Activated CD4-positive, alpha-beta T cell treated with anti-CD3 and anti-CD28 coated beads, Interleukin-2, amount 10 ng/mL, durations not matched to agents 24 days and 14 days (primary cell): ENCODE results near the gene PCDH9. TPM values are rescaled to one million over a fixed set of nuclear protein-coding genes. Genes with fewer than 3 reads are reported as not detected.

Source experiments
- DNase-seq: peaks from one replicate; pipeline ENCODE4 v3.0.0; 2022
- H3K27ac Mint-ChIP-seq: one replicate; pipeline ENCODE4 v1.8.0; 2022; ENCODE audit warnings: mild to moderate bottlenecking, mixed read lengths
- H3K27me3 Mint-ChIP-seq: one replicate; pipeline ENCODE4 v1.8.0; 2022; ENCODE audit warnings: mixed read lengths
- H3K36me3 Mint-ChIP-seq: one replicate; pipeline ENCODE4 v1.8.0; 2022; ENCODE audit warnings: low read depth, mild to moderate bottlenecking, mixed read lengths
- H3K4me1 Mint-ChIP-seq: one replicate; pipeline ENCODE4 v1.8.0; 2021; ENCODE audit warnings: mixed read lengths
- H3K4me3 Mint-ChIP-seq: one replicate; pipeline ENCODE4 v1.8.0; 2022; ENCODE audit warnings: mild to moderate bottlenecking, moderate library complexity, mixed read lengths
- H3K9me3 Mint-ChIP-seq: one replicate; pipeline ENCODE4 v1.8.0; 2021; ENCODE audit warnings: mixed read lengths
- intact Hi-C: fragments of 100-400 bp; cut with micrococcal nuclease; formaldehyde crosslinking; loops from one replicate; pipeline ENCODE4 v1.15.1; 2023
- total RNA-seq: library from RNA; stranded (reverse); gene quantifications from 2 replicates; pipeline ENCODE4 v1.2.3, GENCODE V29; 2022

The PCDH9 gene
- total RNA-seq, 1 donor from 2014 or later = 0.09 TPM

DNA sequence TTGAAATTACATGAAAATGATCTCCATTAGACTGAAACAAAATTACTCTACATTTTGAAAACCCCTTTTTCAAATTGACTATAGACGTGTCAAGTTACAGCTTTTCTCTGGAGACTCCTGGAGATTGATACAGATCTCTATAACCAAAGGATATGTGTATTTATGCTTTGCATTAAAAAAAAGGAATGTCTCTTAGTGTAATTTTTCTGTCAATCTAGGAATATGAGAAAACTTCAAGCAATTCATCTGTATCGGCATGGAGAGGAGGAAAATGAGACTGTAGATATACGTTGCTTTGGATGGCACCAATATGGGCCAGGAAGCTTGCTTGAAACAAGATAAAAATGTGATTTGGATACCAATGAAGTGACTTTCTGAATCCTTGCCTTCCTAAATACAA lies 286.6 kb downstream of the PCDH9 start:
- Mint-ChIP-seq H3K27me3 (no peaks in the 10 kb centered on the region), H3K4me3 (no peak overlapping the region), H3K9me3 (no peaks in the 10 kb centered on the region), H3K4me1 (no peaks in the 10 kb centered on the region), H3K36me3 (no peaks in the 10 kb centered on the region), H3K27ac (no peak overlapping the region)
- intact Hi-C loops = no loop called here
- DNase-seq = no peak

DNA sequence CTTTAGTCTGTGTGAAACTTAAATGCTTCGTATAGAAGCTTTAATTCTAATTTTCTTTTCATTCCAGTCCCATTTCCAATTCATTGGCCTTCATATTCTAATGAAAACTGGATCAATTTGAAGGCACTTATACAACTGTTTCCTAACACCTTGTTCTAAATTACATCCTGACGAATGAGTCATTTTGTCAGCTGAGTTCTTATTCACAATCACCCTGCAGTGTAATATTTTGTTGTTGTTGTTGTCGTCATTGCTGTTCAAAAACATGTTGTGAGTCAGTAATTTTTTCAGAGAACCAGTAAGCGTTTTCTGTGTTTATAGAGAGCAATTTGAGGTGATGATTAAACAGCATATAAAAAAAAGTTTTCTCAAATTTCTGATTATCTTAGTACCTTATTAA lies 290.0 kb downstream of the PCDH9 start:
- DNase-seq = no peak
- no peaks in the 10 kb centered on the region for H3K9me3 Mint-ChIP-seq
- H3K27me3 Mint-ChIP-seq = no peaks in the 10 kb centered on the region
- no peak overlapping the region for H3K4me3 Mint-ChIP-seq
- H3K36me3 Mint-ChIP-seq = no peaks in the 10 kb centered on the region
- H3K4me1 Mint-ChIP-seq = no peaks in the 10 kb centered on the region
- H3K27ac Mint-ChIP-seq = no peak overlapping the region
- intact Hi-C loops = no loop called here

- intact Hi-C loops = no loop called here
- Mint-ChIP-seq H3K4me1 (no peaks in the 10 kb centered on the region), H3K36me3 (no peaks in the 10 kb centered on the region), H3K4me3 (no peak overlapping the region), H3K27me3 (no peaks in the 10 kb centered on the region), H3K9me3 (no peaks in the 10 kb centered on the region), H3K27ac (no peak overlapping the region)
- DNase-seq = no peak
Measured at GRCh38 chr13:66937423-66937822, 292.7 kb downstream of the PCDH9 start.

DNA sequence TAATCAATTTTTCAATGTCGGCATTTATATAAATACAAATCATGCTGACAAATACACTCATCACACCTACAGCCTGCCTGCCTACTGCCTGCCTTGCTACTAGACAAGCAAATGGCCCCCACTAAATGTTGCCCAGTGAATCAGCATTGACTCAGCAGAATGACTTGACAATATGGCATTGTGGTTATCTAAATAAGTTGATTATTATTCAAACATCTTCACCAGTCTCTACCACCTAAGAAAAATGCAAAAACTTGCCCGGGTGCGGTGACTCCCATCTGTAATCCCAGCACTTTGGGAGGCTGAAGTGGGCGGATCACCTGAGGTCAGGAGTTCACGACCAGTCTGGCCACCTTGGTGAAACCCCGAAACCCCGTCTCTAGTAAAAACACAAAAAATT lies 296.1 kb downstream of the PCDH9 start:
- H3K27me3 Mint-ChIP-seq = no peaks in the 10 kb centered on the region
- intact Hi-C loops = no loop called here
- H3K36me3 Mint-ChIP-seq = no peaks in the 10 kb centered on the region
- no peaks in the 10 kb centered on the region for H3K4me1 Mint-ChIP-seq
- no peak for DNase-seq
- no peak overlapping the region for H3K4me3 Mint-ChIP-seq
- H3K9me3 Mint-ChIP-seq = no peaks in the 10 kb centered on the region
- H3K27ac Mint-ChIP-seq = no peak overlapping the region

DNA sequence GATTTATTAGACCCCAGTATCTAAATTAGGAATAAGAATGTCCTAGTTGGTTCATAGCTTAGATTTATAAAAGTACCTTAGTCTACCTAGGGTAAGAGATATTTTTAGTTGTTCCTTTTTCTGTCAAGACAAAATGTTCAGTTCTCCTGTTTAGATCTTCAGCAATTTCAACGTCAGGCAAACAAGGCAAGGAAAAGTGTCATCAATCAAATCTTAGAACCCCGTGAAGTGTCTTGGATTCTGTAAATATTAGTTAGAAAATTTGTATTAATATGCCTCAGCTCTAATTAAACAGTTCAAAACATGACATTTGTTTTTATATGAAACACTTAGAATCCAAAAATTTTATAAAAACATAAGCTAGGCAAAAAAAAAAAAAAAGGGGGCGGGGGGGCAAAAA lies 296.6 kb downstream of the PCDH9 start:
- Mint-ChIP-seq H3K9me3 (no peaks in the 10 kb centered on the region), H3K4me3 (no peak overlapping the region), H3K4me1 (no peaks in the 10 kb centered on the region), H3K27me3 (no peaks in the 10 kb centered on the region), H3K36me3 (no peaks in the 10 kb centered on the region), H3K27ac (no peak overlapping the region)
- intact Hi-C loops = no loop called here
- DNase-seq = no peak

GRCh38 chr13:66927562-66927961 lies 302.6 kb downstream of the PCDH9 start:
- Mint-ChIP-seq H3K4me3 (no peak overlapping the region), H3K9me3 (no peaks in the 10 kb centered on the region), H3K27ac (no peak overlapping the region), H3K4me1 (no peaks in the 10 kb centered on the region), H3K36me3 (no peaks in the 10 kb centered on the region), H3K27me3 (no peaks in the 10 kb centered on the region)
- no peak for DNase-seq
- intact Hi-C loops = no loop called here

DNA sequence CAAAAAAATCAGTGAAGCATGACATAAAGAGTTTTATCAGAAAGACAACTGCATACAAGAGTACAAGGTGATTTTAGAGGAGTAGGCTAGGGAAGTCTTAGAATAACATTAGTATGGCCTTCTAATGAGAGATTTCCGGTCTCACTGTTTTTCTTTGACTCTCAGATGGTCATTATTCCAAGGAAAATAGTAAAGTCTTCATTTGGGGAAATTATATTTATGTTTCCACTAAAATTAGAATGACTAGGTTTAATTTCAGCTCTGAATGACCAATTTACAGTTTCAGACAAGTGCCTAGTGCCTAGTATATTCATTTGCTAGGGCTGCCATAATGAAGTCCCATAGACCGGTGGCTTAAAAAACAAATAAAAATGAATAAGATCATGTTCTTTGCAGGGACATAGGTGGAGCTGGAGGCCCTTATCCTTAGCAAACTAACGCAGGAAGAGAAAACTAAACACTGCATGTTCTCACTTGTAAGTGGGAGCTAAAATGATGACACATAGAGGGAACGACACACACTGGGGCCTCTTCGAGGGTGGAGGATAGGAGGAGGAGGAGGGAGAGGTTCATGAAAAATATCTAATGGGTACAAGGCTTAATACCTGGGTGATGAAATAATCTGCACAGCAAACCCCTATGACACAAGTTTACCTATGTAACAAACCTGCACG lies 303.1 kb downstream of the PCDH9 start:
- no peak for DNase-seq
- no peak overlapping the region for H3K27ac Mint-ChIP-seq
- no peaks in the 10 kb centered on the region for H3K36me3 Mint-ChIP-seq
- H3K4me1 Mint-ChIP-seq = no peaks in the 10 kb centered on the region
- no peaks in the 10 kb centered on the region for H3K27me3 Mint-ChIP-seq
- intact Hi-C loops = no loop called here
- H3K4me3 Mint-ChIP-seq = no peak overlapping the region
- H3K9me3 Mint-ChIP-seq = no peaks in the 10 kb centered on the region

GRCh38 chr13:66926200-66926850 lies 303.8 kb downstream of the PCDH9 start:
- Mint-ChIP-seq H3K27me3 (no peaks in the 10 kb centered on the region), H3K27ac (no peak overlapping the region), H3K9me3 (no peaks in the 10 kb centered on the region), H3K4me3 (no peak overlapping the region), H3K36me3 (no peaks in the 10 kb centered on the region), H3K4me1 (no peaks in the 10 kb centered on the region)
- no peak for DNase-seq
- intact Hi-C loops = no loop called here

DNA sequence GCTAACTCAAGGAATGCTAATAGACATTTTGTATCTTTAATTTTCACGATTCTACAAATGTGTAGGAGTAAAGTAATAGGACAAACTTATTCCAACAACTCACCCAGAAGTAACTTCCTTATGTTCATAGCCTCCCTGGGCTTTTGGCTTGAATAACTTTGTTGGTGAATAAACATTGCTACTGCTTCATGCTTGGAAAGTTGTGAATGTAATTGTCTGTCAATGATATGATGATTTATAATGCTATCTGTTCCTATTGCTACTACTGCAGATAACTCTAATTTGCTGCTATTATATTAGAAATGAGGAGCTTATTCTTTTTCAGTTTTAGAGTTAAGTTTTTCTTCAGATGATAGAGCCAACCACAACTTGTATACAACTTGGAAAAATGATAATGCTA lies 307.7 kb downstream of the PCDH9 start:
- intact Hi-C loops = no loop called here
- DNase-seq = no peak
- Mint-ChIP-seq H3K36me3 (no peaks in the 10 kb centered on the region), H3K4me1 (no peaks in the 10 kb centered on the region), H3K27ac (no peak overlapping the region), H3K27me3 (no peaks in the 10 kb centered on the region), H3K4me3 (no peak overlapping the region), H3K9me3 (no peaks in the 10 kb centered on the region)

DNA sequence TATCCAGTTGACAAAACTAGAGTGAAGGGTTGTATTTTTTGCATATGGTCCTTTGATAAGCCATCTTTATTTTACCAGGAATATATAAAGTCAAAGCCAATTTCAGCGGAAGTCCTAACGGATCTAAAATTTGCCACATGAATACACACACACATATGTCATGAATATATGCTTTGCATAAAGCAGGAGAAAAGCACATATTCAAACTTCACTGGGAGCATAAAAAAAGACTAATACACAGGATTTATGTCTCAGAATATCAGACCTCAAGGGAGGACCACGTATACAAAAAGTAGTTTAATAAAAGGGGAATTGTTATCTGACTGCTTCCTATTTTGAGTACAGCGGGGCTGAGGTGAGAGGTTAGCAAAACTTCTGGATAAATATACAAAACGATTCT lies 308.7 kb downstream of the PCDH9 start:
- no peaks in the 10 kb centered on the region for H3K27me3 Mint-ChIP-seq
- no peak overlapping the region for H3K4me3 Mint-ChIP-seq
- H3K9me3 Mint-ChIP-seq = no peaks in the 10 kb centered on the region
- no peaks in the 10 kb centered on the region for H3K36me3 Mint-ChIP-seq
- no peaks in the 10 kb centered on the region for H3K4me1 Mint-ChIP-seq
- DNase-seq = no peak
- intact Hi-C loops = no loop called here
- no peak overlapping the region for H3K27ac Mint-ChIP-seq

DNA sequence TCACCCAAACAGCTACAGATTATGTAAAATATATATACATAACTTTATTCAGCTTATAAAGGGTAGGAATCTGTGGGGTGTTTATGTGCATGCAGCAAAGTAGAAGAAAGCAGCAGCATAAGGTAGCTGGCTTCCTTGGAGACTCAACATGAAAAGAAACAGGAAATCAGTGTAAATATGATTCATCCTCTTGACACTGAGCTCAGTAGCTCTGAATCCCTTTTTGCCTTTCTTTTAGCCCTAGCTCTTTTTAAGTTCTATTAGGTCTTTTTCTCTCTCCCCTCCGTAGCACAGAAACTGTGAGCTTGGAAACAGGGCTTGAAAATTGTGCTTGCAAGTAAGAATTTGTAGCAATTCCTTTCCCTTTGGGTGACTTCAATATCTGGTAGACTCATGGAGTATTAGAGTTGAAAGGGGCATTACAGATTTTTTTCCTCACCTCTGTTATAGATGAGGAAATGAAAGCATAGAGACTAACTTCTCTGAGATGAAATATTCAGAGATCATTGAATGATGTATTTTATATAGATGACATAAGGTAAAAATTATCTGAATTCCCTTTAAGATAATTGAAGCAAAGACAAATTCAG lies 314.4 kb downstream of the PCDH9 start:
- no peak overlapping the region for H3K4me3 Mint-ChIP-seq
- DNase-seq = no peak
- no peaks in the 10 kb centered on the region for H3K9me3 Mint-ChIP-seq
- no peaks in the 10 kb centered on the region for H3K27me3 Mint-ChIP-seq
- no peak overlapping the region for H3K27ac Mint-ChIP-seq
- no peaks in the 10 kb centered on the region for H3K36me3 Mint-ChIP-seq
- intact Hi-C loops = no loop called here
- no peaks in the 10 kb centered on the region for H3K4me1 Mint-ChIP-seq

- Mint-ChIP-seq H3K9me3 (no peaks in the 10 kb centered on the region), H3K27ac (no peak overlapping the region), H3K4me1 (no peaks in the 10 kb centered on the region), H3K36me3 (no peaks in the 10 kb centered on the region), H3K27me3 (no peaks in the 10 kb centered on the region), H3K4me3 (no peak overlapping the region)
- DNase-seq = no peak
- intact Hi-C loops = no loop called here
Measured at GRCh38 chr13:66914155-66914554, 316.0 kb downstream of the PCDH9 start.

- no peak overlapping the region for H3K27ac Mint-ChIP-seq
- no peaks in the 10 kb centered on the region for H3K9me3 Mint-ChIP-seq
- intact Hi-C loops = no loop called here
- no peaks in the 10 kb centered on the region for H3K4me1 Mint-ChIP-seq
- no peaks in the 10 kb centered on the region for H3K36me3 Mint-ChIP-seq
- no peaks in the 10 kb centered on the region for H3K27me3 Mint-ChIP-seq
- no peak overlapping the region for H3K4me3 Mint-ChIP-seq
- no peak for DNase-seq
Measured at GRCh38 chr13:66911411-66911939, 318.7 kb downstream of the PCDH9 start.

- no peaks in the 10 kb centered on the region for H3K4me1 Mint-ChIP-seq
- intact Hi-C loops = no loop called here
- H3K36me3 Mint-ChIP-seq = no peaks in the 10 kb centered on the region
- no peak overlapping the region for H3K27ac Mint-ChIP-seq
- DNase-seq = no peak
- no peaks in the 10 kb centered on the region for H3K27me3 Mint-ChIP-seq
- no peaks in the 10 kb centered on the region for H3K9me3 Mint-ChIP-seq
- H3K4me3 Mint-ChIP-seq = no peak overlapping the region
Measured at GRCh38 chr13:66899955-66900354, 330.2 kb downstream of the PCDH9 start.
